Activated T-cell treated with anti-CD3 and anti-CD28 coated beads, Interleukin-2, amount 50 U/mL, for 1 hour (primary cell): ENCODE data around the gene TOR1A.

Source experiments
- DNase-seq: peaks from one replicate; pipeline ENCODE4 v3.0.0-alpha.2; 2020

TOR1A gene

DNA sequence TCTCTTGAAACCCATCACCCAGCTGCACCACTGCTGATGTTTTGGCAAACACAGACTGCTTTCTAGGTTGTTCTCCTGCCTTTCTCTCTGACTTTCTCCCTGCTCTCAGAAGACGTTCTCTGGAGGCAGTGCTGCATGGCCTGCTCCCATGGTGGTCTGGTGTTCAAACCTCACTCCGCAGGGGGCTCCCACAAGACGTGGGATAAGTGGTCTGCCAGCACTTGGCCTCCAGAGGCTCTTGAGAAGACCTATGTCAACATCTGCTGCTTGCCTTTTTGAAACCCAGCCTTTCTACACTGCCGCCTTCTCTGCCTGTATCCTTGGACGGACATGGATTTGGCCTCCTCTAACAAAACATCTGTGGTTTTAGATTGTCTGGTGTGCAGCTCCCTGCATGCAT, 27.9 kb upstream of the TOR1A start:
- DNase-seq, result no peak

DNA sequence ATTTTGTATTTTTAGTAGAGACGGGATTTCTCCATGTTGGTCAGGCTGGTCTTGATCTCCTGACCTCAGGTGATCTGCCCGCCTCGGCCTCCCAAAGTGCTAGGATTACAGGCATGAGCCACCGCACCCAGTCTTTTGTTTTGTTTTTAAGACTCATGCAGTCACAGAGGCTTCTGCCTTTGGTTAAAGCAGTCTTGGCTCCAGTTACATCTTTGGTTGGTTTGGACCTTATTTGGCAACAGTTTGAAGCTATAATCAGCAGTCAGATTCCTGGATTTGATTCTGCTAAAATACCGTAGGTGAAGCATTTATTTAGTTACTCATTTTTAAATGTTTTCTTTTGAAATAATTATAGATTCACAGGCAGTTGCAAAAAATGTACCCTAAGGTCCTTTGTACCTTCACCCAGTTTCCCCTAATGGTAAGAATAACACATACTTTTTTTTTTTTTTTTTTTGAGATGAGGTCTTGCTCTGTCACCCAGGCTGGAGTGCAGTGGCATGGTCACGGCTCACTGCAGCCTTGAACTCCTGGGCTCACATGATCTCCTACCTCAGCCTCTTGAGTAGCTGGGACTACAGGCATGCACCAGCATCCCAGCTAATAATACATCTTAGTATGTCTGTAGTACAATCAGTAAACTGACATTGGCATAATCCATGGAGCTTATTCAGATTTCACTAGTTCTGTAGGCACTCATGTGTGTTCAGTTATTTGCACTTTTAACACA, 27.1 kb upstream of the TOR1A start:
- no peak for DNase-seq

DNA sequence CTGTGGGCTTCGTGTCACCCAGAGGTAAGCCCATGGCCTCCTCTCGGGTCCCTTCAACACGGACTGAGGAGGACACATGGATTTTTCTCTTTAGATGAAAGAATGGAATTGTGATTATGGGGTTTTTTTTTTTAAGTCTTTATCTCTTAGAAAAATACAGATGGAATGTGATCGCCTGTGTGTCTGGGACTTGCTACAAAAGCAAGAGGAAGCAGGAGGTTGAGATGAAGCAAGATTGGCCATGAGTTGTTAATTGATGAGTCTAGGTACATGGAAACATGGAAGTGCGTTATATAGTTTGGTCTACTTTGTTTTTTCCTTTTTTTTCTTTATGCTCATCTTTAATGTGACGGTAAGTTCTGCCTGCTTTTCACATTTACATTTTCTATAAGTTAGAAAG, 26.0 kb upstream of the TOR1A start:
- no peak for DNase-seq

DNA sequence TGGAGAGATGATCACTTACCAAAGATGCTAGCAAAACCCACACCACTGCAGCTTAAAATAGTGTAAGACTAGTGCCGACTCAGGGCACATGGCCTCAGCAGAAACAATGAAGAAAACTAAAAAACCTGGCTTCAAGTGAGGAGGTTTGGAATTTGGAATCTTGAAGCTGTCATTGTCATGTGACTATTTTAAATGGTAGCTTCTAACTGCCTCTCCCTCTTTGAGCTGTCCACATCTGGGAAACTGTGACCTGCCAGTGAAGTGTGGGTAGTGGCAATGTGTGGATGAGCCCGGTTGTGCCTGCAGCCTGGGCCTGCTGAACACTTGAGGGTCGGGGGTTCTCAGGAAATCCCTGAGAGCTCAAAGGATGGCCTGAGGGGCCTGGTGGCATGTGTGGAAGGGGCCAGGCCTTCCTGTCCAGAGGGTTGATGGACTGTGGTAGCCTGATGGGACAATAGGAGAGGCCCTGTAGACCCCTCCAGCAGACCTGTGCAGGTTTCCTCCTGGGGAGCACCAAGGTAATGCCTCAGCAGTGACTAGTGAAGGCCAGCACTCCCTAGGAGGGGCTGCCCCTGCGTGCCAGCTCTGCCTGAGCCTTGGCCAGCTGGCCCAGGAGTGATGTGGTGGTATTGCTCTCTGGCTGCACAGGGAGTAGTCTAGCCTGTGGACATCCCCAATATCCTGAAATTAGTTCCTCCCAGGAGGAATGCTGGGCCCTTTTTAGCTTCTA, 24.9 kb upstream of the TOR1A start:
- no peak for DNase-seq

DNA sequence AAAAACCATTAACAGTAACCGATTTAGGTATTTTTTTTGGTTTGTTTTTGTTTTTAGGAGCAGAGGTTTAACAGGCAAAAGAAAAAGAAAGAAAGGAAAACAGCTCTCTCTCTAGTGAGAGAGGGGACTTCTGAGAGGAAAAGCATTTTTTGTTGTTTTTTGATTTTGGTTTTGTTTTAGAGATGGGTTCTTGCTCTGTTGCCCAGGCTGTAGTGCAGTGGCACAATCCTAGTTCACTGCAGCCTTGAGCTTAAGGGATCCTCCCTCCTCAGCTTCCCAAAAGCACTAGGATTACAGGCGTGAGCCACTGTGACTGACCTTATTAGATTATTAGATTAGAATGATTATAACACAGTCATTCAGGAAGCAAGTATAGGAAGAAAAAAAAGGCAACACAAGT, 21.4 kb upstream of the TOR1A start:
- DNase-seq, result no peak

DNA sequence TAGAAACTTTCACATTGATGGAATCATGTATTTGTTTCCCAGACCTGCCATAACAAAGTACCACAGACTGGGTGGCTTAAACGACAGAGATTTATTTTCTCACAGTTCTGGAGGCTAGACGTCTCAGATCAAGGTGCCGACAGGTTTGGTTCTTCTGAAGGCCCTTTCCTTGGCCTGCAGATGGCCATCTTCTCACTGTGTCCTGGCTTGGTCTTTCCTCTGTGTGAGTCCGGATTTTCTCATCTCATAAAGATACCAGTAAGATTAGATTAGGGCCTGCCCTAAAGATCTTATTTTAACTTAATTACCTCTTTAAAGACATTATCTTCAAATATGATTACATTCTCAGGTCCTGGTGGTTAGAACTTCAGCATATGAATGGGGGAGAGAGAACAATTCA, 17.1 kb upstream of the TOR1A start:
- DNase-seq, result no peak

DNA sequence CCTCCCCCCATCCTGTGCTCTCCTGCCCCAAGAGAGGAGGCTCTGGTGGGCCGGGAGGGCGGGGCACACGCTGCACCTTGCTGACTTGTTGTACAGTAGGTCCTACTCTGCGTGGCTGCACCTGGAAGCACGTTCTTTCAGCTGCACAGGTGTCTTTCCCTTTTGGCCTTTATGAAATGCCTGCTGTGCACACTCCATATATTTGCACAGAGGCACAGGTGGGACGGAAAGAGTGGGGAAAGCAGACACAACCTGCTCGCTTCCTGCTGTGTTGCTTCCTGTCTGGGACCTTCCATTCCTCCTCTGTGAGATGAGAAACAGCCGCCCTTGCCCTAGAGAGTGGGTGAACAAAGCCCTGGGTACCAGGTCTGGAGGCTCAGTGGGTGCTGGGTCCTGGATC, 16.1 kb upstream of the TOR1A start:
- DNase-seq, result no peak

DNA sequence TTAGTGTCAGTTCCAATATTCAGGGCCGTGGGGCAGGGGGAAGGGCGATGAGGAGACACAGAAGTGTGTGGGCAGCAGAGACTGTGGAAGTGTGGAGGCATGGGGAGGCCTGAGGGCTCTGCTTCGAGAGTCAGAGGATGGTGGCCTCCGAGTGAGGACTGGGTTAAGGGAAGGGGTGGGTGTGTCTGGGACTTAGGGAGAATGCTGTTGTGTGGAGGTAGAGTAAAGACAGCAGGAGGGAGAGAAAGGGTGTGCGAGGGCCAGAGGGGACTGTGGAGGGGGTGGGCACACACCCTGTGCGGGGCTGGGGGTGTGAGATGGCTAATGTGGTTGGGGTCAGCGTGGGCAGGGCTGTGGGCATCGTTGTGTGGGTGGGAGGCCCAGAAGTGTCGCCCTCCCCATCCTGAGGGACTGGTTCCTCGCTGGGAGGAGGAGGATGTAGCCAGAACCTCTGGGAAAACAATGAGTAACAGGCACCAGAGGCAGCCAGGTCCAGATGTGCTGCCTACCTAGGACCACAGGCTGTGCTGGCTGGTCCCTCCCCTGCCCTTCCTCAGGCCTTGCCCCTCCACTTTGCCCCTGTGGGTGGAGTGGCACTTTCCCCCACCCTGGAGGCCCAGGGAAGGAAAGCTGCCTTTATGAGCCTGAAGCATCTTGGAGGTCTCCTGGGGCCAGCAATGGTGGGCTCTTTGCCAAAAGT, 15.5 kb upstream of the TOR1A start:
- DNase-seq, result no peak

DNA sequence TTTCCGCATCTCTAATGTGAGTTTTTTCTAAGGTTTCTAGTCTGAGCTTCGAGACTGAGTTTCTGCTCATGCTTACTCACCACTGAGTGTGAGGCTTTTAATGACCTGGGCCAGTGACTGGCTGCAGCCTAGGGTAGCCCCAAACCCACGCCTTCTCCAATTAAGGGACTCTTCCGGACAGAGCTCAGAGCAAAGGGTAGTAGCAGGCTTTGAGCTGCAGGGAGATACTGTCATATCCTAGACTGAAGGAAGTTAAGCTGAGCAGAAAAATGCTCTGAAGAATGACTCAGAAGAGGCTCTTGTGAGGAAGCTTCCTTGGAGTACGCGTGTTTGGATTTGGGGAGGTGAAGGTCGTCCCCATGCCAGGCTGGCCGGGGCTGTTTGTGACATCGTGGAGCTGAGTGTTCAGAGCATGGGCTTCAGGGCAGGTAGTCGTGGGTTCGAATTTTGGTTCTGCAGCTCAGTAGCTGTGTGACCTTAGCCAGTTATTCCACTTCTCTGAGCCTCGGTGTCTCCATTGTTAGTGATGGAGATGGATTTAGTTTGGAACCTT, 14.8 kb upstream of the TOR1A start:
- DNase-seq, result no peak

DNA sequence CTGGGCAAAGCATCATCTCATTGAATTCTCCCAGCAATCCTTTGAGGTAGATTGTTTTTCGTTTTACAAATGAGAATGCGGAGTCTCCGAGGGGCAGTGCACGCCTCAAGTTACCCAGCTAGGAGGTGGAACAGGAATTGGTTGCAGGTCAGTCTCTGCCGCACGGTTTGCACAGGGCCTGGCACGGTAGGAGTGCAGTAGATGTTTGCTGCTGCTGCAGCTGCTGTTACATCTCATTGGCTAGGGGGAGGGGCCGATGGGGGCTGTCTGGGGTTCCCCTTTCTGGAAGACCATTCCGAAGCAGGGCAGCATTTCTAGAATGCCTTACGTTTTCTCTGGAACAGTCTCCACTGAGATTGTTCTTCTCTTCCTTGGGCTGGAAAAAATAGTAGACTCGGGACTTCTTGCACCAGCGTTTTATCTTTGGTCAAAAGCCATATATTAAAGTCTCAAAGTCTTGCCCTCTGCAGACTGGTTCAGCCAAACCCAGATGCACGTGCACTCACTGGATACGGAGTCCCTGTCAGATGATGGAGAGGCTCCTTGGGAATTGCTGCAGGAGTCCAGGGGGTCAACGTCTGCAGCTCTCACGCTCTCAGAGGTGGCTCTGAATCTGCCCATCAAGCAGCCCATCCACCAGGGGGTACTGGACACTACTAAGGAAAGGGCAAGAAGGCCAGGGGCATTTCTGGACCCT, 12.5 kb upstream of the TOR1A start:
- peak; percentile 56 for DNase-seq

DNA sequence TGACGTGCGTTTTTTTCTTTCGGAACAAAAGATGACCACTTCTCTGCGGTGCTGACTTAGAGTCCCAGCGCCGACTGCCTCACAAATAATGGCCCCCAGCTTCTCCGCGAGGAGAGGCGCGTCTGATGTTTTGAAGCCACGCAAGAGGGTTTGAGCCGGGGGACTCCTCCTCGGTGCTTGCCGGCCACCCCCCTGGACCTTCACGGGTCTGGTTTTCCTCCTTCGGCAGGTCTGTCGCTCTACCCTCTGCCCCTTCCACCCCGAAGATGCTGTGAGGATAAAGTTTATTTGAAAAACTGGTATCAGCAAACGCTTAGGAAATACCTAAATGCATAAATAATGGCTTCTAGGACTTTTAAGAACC, 11.9 kb upstream of the TOR1A start:
- no peak for DNase-seq

DNA sequence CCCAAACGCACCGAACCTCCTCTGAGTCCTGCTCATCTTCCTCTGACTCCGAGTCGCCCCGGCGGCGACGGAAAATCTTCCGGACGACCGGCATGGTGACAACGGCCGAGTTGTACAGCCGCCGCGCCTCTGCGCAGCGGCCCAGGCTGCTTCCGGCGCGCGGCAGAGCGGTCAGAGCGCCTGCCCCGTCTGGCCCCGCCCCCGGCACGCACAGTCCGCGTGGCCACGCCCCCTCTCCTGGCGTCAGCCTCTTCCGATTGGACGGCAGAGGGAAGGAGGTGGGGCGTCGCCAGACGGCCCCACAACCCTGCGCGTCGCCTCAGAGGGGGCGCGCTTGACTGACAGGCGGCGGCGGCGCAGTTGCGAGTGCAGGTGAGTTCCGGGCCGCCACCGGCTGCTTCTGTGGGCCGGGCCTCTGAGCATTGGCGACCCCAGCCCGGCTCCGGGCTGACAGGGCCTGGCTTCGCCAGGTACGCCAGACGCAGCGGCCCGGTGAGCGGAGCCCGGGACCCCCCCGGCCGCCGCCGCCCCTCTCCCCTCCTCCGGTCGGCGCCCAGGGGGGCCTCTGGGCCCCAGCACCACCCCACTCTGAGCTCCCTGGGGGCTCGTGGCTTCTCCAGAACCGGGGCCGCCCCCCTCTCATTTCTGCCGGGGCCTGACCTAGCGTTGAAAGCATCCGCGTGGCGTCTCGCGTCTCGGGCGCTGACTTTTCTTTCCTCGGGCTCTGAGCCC, 11.4 kb upstream of the TOR1A start, which contains the start of the genes C9orf78 and USP20:
Gene C9orf78 (minus strand): TSS at position 148 of the 732 bp plus-strand sequence. CDS start 54 bp downstream, at position 94.
Gene USP20 (plus strand): TSS at position 331 of the 732 bp plus-strand sequence. CDS start 17,098 bp downstream, outside the sequence.
- DNase-seq, result peak; percentile 97

DNA sequence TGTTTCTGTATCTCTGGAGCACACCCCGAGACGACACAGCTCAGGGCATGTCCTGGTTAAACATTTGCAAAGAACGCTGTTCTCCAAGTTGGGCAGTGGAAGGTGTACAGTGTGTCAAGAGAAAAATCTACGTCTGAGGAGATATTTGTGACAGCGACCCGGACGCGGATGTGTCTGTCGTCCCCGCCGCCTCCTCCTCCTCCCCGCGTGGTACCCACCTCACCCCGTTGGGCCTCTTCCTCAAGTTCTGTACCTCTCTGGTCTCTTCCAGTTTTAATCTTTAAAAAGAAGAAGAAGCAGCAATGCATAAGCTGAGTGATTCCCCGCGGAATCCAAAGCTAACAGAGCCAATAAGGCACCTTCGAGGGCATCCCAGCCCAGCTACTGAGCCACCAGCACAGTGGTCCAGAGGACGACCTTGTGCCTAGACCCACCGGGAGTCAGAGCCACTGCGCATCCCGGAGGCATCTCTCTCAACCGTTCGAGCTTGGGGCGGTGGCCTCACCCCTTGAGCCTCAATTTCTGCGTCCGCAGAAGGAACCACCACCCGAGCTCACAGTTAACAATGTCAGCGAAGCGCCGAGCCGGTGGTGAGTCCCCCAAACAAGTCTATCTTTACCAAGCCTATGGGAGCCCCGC, 10.7 kb upstream of the TOR1A start:
- DNase-seq, result no peak

DNA sequence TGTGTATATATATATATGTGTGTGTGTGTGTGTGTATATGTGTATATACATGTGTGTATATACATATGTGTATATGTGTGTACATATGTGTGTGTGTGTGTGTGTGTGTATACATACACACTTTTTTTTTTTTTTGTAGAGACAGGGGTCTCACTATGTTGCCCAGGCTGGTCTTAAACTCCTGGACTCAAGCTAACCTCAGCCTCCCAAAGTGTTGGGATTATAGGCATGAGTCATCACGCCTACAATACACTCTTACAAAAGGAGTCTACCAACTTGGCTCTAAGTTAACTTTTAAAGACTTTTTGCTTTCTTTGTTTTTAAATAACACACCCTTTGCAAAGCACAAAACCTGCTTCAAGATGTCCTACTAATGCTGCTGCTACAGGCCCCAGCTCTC, 9.0 kb upstream of the TOR1A start:
- no peak for DNase-seq

DNA sequence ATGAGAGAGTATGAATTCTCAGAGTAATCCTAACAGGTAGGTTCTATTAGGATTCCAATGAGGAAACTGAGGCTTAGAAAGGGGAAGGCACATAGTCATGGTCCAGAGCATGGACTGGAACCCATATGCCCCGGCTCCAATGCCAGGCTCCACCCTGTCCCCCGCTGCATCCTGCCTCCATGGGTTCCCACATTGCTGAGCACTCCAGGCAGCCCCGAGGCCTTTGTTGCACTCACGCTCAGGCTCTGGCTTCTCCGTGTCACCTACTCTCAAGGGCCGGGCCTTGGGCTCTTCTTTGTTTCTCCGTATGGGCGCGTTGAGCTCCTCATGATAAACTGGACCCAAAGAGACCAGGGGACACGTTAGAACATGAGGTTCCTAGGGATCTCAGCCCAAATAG, 5.0 kb upstream of the TOR1A start:
- DNase-seq, result no peak

DNA sequence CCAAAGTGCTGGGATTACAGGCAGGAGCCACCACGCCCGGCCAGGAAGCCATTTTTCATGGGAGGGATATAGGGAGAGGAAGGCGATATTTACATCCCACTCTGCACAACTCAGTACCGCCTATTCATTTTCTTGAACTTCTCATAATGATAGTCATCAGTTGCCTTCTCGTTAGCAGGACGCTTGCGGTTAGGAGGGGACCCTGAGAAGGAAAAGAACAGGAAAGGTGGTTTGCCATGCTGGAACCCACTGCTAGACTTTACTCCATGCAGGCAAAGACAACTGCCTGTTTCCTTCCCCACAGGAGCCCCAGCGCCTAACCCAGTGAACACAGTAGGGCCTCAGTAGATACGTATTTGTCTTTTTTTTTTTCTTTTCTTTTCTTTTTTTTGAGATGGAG, 4.1 kb upstream of the TOR1A start:
- no peak for DNase-seq

DNA sequence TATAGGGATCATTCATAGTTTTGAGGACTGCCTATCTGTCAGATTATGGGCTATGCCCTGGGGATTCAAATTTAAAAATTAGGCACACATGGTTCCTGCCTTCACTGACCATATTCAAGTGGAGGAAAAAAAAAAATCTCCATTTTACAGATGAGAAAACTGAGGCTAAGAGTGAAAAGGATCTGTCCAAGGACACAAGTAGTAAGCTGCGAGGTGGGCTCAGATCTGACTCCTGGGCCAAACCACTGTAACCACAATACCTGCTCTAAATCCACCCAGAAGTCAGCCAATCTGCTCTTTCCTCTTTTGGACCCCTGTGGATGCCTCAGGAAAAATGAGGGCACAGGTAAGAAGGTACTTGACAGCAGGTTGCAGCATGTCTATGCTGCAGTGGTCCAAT, 2.8 kb upstream of the TOR1A start:
- no peak for DNase-seq

DNA sequence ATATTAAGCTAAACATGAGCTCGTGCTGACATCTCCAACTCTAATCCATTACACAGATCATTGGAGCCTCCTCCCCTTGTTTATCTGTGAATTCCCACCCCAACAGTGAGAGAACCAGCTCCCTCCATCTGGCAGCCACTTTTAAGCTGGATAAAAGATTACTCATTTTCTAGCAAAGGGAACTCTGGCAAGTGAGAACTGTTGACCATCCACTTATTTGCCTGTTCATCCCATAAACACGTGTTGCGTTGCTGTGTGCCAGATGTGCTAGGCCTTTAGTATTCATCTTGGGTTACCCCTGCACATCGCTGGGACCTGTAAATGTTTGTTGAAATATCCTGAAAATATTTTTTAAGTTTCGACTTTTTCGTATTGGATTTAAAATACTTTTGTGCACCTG, 2.4 kb upstream of the TOR1A start:
- no peak for DNase-seq

DNA sequence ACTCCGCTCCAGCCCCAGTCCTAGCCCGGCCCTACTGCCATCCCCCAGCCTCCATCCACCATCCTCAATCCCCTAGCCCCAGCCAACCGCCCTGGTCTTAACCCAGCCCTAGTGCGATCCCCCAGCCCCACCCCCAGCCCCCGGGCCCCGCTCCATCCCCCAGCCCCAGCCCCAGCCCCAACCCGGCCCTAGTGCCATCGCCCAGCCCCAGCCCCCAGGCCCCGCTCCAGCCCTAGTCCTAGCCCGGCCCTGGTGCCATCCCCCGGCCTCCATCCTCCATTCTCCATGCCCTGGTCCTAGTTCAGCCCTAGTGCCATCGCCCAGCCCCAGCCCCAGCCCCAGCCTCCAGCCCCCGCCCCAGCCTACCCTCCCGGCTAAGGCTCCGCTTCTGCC, 398 bp downstream of the TOR1A start:
- no peak for DNase-seq

DNA sequence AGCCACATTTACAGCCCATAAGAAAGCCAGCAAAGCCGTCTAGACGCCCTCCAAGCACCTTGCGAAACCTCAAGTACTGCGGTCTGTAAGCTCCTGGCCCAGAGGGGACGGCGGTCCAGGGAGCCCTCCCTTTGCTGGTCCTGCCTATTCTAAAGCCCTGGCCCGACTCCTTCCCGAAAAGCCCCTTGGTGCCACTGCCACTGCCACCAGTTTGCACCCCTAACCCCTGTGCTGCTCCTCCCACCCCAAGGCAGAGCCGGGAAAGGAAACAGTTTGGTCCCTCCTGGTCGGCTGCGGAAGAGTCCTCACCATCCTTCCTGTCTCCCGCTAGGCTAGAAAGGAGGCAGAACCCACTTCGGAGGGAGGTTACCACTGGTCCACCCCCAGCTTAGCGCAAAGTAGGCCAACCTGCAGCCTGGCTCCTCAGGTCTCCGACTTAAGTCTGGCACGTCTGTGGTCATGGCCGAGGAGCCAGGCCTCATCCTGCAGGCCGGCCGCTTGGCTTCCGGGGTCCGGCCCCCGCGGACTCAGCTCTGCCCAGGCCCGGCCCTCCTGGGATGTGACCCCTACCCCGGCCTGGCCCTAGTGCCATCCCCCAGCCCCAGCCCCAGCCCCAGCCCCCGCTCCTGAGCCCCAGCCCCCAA, 916 bp downstream of the TOR1A start:
- DNase-seq, result no peak
